NCI-H2029 (cell line): ENCODE results near the gene RIPK1.
"Not testable (repeated sequence)": the region's sequence is repeated elsewhere in the genome, so short reads cannot be mapped to it uniquely, and the experiment has no call there.

ENCODE experiments used
- DNase-seq: peaks from one replicate; lab custom pipeline; 2025; lab: John Stamatoyannopoulos, UW

The RIPK1 gene

GRCh38 chr6:3136292-3137011 lies 68.2 kb downstream of the RIPK1 start:
- peak; percentile 27 for DNase-seq

- DNase-seq: no peak
Measured at GRCh38 chr6:3137057-3137777, 68.9 kb downstream of the RIPK1 start.

- DNase-seq: not testable (repeated sequence)
Measured at GRCh38 chr6:3137873-3138272, 69.6 kb downstream of the RIPK1 start.

GRCh38 chr6:3138341-3138740 lies 70.0 kb downstream of the RIPK1 start:
- DNase-seq: no peak

- peak; percentile 98 for DNase-seq
Measured at GRCh38 chr6:3139090-3139903, 71.0 kb downstream of the RIPK1 start.

GRCh38 chr6:3140201-3140600 lies 71.9 kb downstream of the RIPK1 start:
- no peak for DNase-seq

- DNase-seq: no peak
Measured at GRCh38 chr6:3142536-3142935, 74.2 kb downstream of the RIPK1 start.

GRCh38 chr6:3143158-3143557 lies 74.9 kb downstream of the RIPK1 start:
- DNase-seq: no peak

- DNase-seq: no peak
Measured at GRCh38 chr6:3144571-3144970, 76.3 kb downstream of the RIPK1 start.

- peak; percentile 93 for DNase-seq
Measured at GRCh38 chr6:3147914-3148757, 79.8 kb downstream of the RIPK1 start.

GRCh38 chr6:3151691-3152090 lies 83.4 kb downstream of the RIPK1 start:
- DNase-seq: peak; percentile 56

- no peak for DNase-seq
Measured at GRCh38 chr6:3152689-3153088, 84.4 kb downstream of the RIPK1 start.

- not testable (repeated sequence) for DNase-seq
Measured at GRCh38 chr6:3155416-3155815, 87.1 kb downstream of the RIPK1 start.

- not testable (repeated sequence) for DNase-seq
Measured at GRCh38 chr6:3156184-3157130, 88.2 kb downstream of the RIPK1 start.

- DNase-seq: peak; percentile 64
Measured at GRCh38 chr6:3157131-3157933, 89.0 kb downstream of the RIPK1 start, which contains the start of gene TUBB2A. Gene TUBB2A, minus strand, starts transcription at chr6:3157544. Its CDS starts 81 bp downstream, at chr6:3157463.

- DNase-seq: peak; percentile 53
Measured at GRCh38 chr6:3159805-3160781, 91.8 kb downstream of the RIPK1 start.

- no peak for DNase-seq
Measured at GRCh38 chr6:3162067-3162497, 93.8 kb downstream of the RIPK1 start.

- DNase-seq: peak; percentile 86
Measured at GRCh38 chr6:3162565-3163247, 94.4 kb downstream of the RIPK1 start.
